CD4-positive, alpha-beta T cell treated with Interleukin-12 subunit alpha and Interleukin-12 subunit beta, for 1 hour (primary cell): ENCODE data around the gene OR2S2.
A peak's percentile ranks its signal among the peaks of the same experiment; 100 is the strongest.

Source experiments
- DNase-seq: peaks from one replicate; pipeline ENCODE4 v3.0.0-alpha.2; 2020

Gene OR2S2

DNA sequence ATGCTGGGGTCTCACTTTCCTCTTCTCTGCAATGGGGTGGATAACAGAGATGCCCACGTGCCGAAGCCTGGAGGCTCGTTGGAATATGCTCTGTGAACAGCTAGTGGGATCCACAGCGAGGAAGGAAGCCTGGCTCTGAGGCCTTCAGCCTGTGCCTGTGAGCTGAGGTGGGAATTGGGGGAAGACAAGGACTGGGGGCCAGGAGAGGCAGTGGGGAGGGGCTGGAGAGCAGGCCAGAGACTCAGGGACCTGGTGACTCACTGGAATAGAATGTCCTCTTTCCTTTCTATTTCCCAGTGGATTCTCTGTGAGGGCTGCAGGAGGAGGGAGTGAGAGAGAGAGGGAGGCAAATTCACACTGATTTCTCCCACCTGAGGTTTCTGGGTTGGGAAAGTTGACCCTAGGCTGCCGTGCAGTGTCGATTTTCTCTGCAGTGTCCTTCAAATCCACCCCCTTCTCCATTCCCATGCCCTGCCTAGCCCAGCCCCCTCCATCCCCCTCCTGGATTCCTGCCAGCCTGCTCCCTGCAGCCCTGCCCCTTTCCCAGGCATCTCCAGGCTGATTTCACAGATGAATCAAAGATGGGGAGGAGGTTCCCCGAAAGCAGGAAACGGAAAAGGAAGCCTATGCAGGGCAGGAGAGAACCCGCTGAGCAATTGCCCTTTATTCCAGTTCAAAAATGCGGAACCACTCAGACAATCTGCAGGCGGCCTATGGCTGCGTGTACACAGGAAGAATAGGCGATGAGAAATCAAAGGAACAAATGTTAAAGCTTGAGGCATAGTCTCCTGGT lies 50.0 kb downstream of the OR2S2 start:
- DNase-seq: peak; percentile 14
